Measurements from ENCODE around the gene NCKIPSD. TPM values are rescaled to one million over a fixed set of nuclear protein-coding genes. Genes with fewer than 3 reads are reported as not detected.
A peak's percentile ranks its signal among the peaks of the same experiment; 100 is the strongest.

NCKIPSD gene
- total RNA-seq, 1 donor from 2014 or later = 102 TPM

DNA sequence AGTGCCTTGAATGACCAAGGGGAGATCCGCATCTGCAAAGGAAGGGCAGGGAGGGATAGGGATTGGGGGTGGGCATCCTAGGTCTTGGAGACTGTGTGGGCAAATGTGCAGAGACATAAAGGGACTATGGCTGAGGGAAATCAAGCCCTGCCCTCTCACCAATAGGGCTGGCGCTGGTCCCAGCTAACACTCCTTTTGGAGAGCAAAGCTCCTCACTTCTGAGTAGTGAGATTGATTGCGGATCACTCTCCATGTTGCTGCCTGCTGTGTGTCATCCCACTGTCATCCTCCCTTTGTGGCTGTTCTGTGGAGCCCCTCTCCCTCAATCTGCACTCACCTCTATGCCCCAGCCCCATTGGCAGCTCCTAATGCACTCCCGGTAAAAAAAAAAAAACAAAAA is 20.8 kb downstream of the NCKIPSD start:
- peak overlapping the region; percentile 95 to 97 for H3K27ac ChIP-seq
- H3K27me3 ChIP-seq = no peaks in the 10 kb centered on the region
- H3K4me1 ChIP-seq = peaks cover 6 to 14% of the 10 kb centered on the region in 2 donors
- TF ChIP-seq, protein P1, sequence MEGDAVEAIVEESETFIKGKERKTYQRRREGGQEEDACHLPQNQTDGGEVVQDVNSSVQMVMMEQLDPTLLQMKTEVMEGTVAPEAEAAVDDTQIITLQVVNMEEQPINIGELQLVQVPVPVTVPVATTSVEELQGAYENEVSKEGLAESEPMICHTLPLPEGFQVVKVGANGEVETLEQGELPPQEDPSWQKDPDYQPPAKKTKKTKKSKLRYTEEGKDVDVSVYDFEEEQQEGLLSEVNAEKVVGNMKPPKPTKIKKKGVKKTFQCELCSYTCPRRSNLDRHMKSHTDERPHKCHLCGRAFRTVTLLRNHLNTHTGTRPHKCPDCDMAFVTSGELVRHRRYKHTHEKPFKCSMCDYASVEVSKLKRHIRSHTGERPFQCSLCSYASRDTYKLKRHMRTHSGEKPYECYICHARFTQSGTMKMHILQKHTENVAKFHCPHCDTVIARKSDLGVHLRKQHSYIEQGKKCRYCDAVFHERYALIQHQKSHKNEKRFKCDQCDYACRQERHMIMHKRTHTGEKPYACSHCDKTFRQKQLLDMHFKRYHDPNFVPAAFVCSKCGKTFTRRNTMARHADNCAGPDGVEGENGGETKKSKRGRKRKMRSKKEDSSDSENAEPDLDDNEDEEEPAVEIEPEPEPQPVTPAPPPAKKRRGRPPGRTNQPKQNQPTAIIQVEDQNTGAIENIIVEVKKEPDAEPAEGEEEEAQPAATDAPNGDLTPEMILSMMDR (IDR thresholded peaks at IDR 0.05) = no peak
- no peak for DNase-seq (ENCODE audit: low spot score in 2 of 2)
- H3K4me3 ChIP-seq = no peak overlapping the region
- H3K36me3 ChIP-seq = peaks cover 0 to 4% of the 10 kb centered on the region in 2 donors
- intact Hi-C loops (cut with DNase I) = loop anchor here (1.0 kb wide), 2 partner anchors 20 to 200 kb away; partner anchors contain the start of gene NCKIPSD
- H3K9me3 ChIP-seq = no peaks in the 10 kb centered on the region

DNA sequence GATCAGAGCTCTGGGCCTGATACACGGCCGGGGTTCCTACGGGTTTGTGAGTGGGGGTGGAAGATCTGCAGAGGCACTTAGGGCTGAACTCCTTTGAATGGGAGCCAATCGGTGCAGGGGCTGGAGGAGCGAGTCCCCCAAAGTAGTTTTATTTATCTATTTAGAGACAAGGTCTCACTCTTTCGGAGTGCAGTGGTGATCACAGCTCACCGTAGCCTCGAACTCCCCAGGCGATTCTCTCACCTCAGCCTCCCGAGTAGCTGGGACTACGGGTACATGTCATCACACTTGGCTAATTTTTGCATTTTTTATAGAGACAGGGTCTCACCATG is 21.4 kb downstream of the NCKIPSD start:
- no peaks in the 10 kb centered on the region for H3K27me3 ChIP-seq
- H3K36me3 ChIP-seq = peaks cover 0 to 4% of the 10 kb centered on the region in 2 donors
- peaks cover 6 to 14% of the 10 kb centered on the region in 2 donors for H3K4me1 ChIP-seq
- H3K9me3 ChIP-seq = no peaks in the 10 kb centered on the region
- H3K4me3 ChIP-seq = peak overlapping the region in 1 of 2 donors; percentile 73
- no peak for DNase-seq (ENCODE audit: low spot score in 2 of 2)
- peak overlapping the region; percentile 95 to 97 for H3K27ac ChIP-seq
- intact Hi-C loops (cut with DNase I) = loop anchor here (1.0 kb wide), 2 partner anchors 21 to 199 kb away; partner anchors contain the start of gene NCKIPSD
- TF ChIP-seq, protein P1 (IDR thresholded peaks at IDR 0.05) = peak in 1 of 3 experiments; percentile 4

DNA sequence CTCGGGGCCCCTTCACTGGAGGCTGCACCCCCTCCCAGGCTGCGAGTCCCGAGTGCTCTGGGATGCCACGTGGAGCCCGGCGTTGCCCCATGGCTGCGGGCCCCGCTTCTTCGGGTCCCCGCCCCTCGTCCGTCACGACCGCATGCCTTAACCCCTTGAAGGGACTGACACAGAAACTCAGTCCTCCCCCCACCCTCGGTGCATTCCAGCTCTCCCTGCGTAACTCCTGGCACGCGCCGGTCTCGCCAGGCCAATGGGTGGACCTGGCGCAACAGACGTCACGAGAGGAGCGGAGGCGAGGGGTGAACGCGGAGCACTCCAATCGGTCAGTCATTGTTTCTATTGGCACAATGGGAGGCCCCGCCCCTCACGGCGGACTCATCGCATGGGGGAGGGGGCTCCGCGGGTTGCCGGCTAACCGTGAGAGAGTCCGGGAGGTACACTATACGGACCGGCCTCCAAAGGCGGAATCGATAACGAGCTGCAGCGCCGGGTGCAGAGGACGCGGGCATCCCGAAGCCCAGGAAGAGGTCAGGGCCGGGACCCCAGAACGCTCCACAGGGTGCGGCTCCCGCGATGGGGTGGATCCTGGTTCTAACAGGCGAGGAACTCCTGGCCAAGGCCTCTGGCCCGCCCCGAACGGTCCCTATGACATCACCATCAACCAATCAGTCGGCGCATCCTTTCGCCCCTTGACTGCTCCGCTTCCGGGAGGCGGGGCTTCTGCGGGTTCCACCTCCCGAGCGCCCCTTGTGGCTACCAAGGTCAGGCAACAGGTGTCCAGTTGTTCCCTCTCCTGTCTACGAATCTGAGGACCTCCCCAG is 22.0 kb downstream of the NCKIPSD start:
- peak overlapping the region; percentile 65 to 73 for H3K4me3 ChIP-seq
- no peaks in the 10 kb centered on the region for H3K27me3 ChIP-seq
- peak; percentile 92 to 99 for DNase-seq (ENCODE audit: low spot score in 2 of 2)
- H3K27ac ChIP-seq = peak overlapping the region; percentile 95 to 97
- TF ChIP-seq, protein P1 (IDR thresholded peaks at IDR 0.05) = peak; percentile 72 to 84 (median 82)
- H3K4me1 ChIP-seq = peaks cover 6 to 14% of the 10 kb centered on the region in 2 donors
- intact Hi-C loops (cut with DNase I) = loop anchor here (1.0 kb wide), 2 partner anchors 22 to 198 kb away; partner anchors contain the start of gene NCKIPSD
- H3K9me3 ChIP-seq = no peaks in the 10 kb centered on the region
- H3K36me3 ChIP-seq = peaks cover 0 to 4% of the 10 kb centered on the region in 2 donors

DNA sequence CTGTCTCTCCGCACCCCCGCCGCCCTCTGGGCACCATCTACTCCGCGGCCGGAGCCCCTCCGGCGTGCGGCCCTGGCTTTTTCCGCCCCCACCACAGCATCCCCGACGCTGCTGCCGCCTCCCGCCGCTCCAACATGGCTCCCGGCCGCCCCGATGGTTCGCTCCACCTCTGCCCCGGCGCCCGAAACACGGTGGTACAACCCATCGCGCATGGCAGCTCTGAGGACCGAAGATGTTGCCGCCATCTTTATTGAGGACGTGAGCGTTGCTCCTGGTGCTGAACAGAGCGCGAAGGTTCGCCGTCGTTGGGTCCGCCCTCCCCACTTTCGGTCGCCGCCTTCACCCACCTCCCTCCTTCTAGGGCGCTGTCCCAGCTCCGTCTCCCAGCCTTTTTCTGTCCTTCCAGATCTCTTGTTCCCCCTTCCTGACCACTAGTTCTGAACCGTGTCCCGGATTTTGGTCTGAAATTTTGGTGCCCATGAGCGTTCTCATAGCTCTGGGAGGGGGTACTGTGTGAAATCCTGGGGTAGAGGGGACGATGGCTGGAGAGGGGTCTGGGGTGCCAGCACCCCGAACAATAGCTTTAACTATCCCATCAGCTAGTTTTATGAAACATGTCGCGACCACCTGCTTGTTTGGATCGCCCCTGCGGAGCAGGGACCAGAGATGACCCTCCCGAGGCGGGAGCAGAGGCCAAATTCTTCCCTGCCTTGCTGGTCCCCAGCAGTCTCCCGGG is 22.8 kb downstream of the NCKIPSD start, which contains the start of gene CELSR3:
TSS of gene CELSR3 (minus strand) at position 134 of the 736 bp plus-strand sequence. CDS start 252 bp downstream, outside the sequence.
- H3K4me3 ChIP-seq = peak within 1 kb of the TSS; percentile 65 to 73
- H3K9me3 ChIP-seq = no peaks in the 10 kb centered on the region
- TF ChIP-seq, protein P1 (IDR thresholded peaks at IDR 0.05) = no peak
- peak within 1 kb of the TSS; percentile 95 to 97 for H3K27ac ChIP-seq
- H3K36me3 ChIP-seq = peaks cover 0 to 4% of the 10 kb centered on the region in 2 donors
- DNase-seq (ENCODE audit: low spot score in 2 of 2) = peak in 1 of 2 donors; percentile 88
- intact Hi-C loops (cut with DNase I) = no loop called here
- H3K27me3 ChIP-seq = no peaks in the 10 kb centered on the region
- H3K4me1 ChIP-seq = peaks cover 6 to 14% of the 10 kb centered on the region in 2 donors

DNA sequence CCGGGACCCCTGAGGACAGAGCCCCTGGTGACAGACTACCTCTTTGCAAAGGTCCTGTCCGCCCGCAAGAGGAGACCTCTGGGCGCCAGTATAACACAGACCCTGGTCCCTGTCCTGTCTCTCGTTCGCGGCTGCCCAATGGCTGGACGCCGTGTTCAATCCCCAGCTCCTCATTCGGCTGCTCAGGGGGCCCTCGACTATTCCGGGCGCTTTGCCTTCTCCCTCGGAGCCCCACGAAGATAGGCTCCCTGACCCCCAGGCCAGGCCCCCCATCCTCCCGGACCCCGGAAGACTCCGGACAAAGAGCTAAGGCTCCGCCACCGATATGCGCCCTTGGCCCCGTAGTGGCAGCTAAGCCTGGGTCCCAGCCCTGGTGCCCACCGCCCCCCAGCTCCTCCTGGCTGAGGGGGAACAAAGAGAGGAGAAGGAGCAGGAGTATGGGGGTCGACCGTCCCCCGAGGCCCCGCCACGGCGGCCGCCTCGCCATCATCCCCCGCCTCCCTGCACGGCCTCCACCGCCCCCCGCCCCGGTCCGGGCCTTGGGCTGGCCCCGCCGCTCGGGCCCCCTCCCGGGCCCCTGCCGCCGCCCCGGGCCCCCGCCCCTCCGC is 23.5 kb downstream of the NCKIPSD start:
- Histone ChIP-seq H3K4me1 (peaks cover 6 to 14% of the 10 kb centered on the region in 2 donors), H3K27ac (peak overlapping the region; percentile 95 to 97), H3K27me3 (no peaks in the 10 kb centered on the region), H3K9me3 (no peaks in the 10 kb centered on the region), H3K4me3 (peak overlapping the region; percentile 65 to 73), H3K36me3 (peaks cover 0 to 4% of the 10 kb centered on the region in 2 donors)
- TF ChIP-seq, protein P1 (IDR thresholded peaks at IDR 0.05) = no peak
- no peak for DNase-seq (ENCODE audit: low spot score in 2 of 2)
- intact Hi-C loops (cut with DNase I) = no loop called here
